HEK293 (cell line): Measurements from ENCODE around the gene PIK3R6.

ENCODE experiments used
- CTCF ChIP-seq: fragments of 450-650 bp; formaldehyde crosslinking; IDR thresholded peaks from 2 replicates; pipeline ENCODE4 v1.5.1; 2016; ENCODE audit warnings: missing biosample characterization, missing genetic modification characterization
- PBX3 ChIP-seq: sonication (generic); formaldehyde crosslinking; IDR thresholded peaks from 2 replicates; pipeline ENCODE4 v1.8.1; 2022; ENCODE audit warnings: mild to moderate bottlenecking, moderate library complexity, missing genetic modification reagents
- ZBTB44 ChIP-seq: fragments of 450-650 bp; IDR thresholded peaks from 2 replicates; pipeline ENCODE4 v1.5.1; 2018; ENCODE audit warnings: missing biosample characterization, mild to moderate bottlenecking, missing genetic modification characterization
- ZFP37 ChIP-seq: fragments of 450-650 bp; formaldehyde crosslinking; IDR thresholded peaks from 2 replicates; pipeline ENCODE4 v1.5.1; 2016; ENCODE audit warnings: missing biosample characterization, missing genetic modification characterization
- ZNF10 ChIP-seq: fragments of 450-650 bp; formaldehyde crosslinking; IDR thresholded peaks from 2 replicates; pipeline ENCODE4 v1.5.1; 2017; ENCODE audit warnings: missing biosample characterization, missing genetic modification characterization
- ZNF239 ChIP-seq: fragments of 450-650 bp; formaldehyde crosslinking; IDR thresholded peaks from 2 replicates; pipeline ENCODE4 v1.5.1; 2016; ENCODE audit warnings: missing biosample characterization, missing genetic modification characterization
- ZNF280D ChIP-seq: fragments of 450-650 bp; formaldehyde crosslinking; IDR thresholded peaks from 2 replicates; pipeline ENCODE4 v1.5.1; 2016; ENCODE audit warnings: missing biosample characterization, missing genetic modification characterization
- ZNF398 ChIP-seq: fragments of 450-650 bp; formaldehyde crosslinking; IDR thresholded peaks from 2 replicates; pipeline ENCODE4 v1.5.1; 2017; ENCODE audit warnings: missing biosample characterization, missing genetic modification characterization
- ZNF416 ChIP-seq: fragments of 450-650 bp; formaldehyde crosslinking; IDR thresholded peaks from 2 replicates; pipeline ENCODE4 v1.5.1; 2016; ENCODE audit warnings: missing biosample characterization, missing genetic modification characterization
- ZNF514 ChIP-seq: fragments of 450-650 bp; formaldehyde crosslinking; IDR thresholded peaks from 2 replicates; pipeline ENCODE4 v1.5.1; 2016; ENCODE audit warnings: missing biosample characterization, missing genetic modification characterization
- ZNF639 ChIP-seq: fragments of 450-650 bp; formaldehyde crosslinking; IDR thresholded peaks from 2 replicates; pipeline ENCODE4 v1.5.1; 2016; ENCODE audit warnings: missing biosample characterization, missing genetic modification characterization
- ZNF792 ChIP-seq: fragments of 450-650 bp; formaldehyde crosslinking; IDR thresholded peaks from 2 replicates; pipeline ENCODE4 v1.5.1; 2016; ENCODE audit warnings: missing biosample characterization, missing genetic modification characterization

- no peak for TF ChIP-seq ZNF416 (tag by site-specific recombination)
- no peak for TF ChIP-seq CTCF (tag by site-specific recombination)
- no peak for TF ChIP-seq ZFP37
- TF ChIP-seq ZNF514 (tag by site-specific recombination): no peak
- TF ChIP-seq ZNF10 (tag by site-specific recombination): no peak
- TF ChIP-seq ZNF398 (tag by site-specific recombination): no peak
- TF ChIP-seq ZBTB44 (tag by site-specific recombination): no peak
- TF ChIP-seq ZNF792: no peak
- TF ChIP-seq PBX3: no peak
- TF ChIP-seq ZNF239 (tag by site-specific recombination): no peak
- TF ChIP-seq ZNF639: no peak
- TF ChIP-seq ZNF280D (tag by site-specific recombination): no peak
Observed at GRCh38 chr17:8776881-8777280, 90.6 kb downstream of the PIK3R6 start.
